CD4-positive, alpha-beta T cell treated with Interleukin-17A for 4 hours (primary cell): ENCODE results near the gene CELSR2.
A peak's percentile ranks its signal among the peaks of the same experiment; 100 is the strongest.

Experiments used
- DNase-seq: peaks from one replicate; pipeline ENCODE4 v3.0.0-alpha.2; 2020; ENCODE audit warnings: mixed read lengths

Gene CELSR2

DNA sequence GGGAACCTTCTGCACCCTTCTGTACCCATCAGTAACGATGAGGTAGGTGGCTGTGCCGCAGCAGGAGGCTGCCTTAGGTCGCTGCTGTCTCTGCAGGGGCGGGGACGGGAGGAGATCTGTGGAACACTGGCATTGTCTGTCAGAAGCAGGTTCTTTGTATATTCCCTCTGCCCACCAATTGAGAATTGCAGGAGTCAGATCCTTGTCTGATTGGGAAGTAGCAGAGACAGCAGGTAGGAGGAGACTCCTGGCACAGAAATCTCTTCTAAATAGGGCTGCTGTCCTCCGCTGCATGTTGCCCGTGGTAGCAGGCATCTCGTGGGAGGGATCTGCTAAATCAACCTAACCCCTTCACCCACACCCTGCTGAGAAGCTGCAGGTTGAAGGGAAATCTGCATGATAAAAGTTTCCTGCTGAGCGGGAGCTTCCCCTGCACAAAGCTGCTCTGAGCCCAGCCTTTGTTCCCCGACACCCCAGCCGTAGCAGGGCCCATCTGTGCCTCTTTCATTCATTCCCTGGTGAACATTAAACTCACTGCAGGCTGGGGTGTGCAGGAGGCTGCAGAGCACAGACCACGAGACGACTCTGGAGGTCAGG lies 19.7 kb upstream of the CELSR2 start:
- DNase-seq = no peak

DNA sequence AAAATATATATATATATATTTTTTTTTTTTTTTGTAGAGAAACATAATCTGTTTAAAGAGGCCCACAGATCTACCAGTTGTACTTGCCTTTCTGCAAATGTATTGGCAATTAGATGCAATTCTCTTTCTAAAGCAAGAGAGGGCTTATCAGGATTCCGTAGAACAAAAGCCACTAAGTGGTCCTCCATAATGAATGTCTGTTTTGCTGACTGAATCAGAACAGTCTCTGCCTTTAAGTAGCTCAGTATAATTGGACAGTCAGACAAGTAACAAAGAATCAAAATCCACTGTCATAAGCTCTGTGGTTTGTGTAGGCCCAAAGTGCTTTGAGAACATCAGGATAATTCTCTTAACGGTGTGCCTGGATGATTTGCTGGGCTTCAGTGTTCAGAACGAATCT lies 18.3 kb upstream of the CELSR2 start:
- no peak for DNase-seq

DNA sequence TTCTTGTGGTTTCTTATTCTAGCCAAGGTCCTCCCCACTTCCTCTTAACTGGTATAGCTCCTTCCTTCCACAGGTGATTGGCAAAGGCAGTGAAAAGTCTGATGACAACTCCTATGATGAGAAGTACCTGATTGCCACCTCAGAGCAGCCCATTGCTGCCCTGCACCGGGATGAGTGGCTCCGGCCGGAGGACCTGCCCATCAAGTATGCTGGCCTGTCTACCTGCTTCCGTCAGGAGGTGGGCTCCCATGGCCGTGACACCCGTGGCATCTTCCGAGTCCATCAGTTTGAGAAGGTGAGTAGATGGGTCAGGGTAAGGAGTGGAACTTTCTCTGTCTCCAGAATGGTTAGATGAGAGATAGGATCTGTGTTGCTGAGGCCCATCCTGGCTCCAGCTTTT lies 14.2 kb upstream of the CELSR2 start:
- no peak for DNase-seq

DNA sequence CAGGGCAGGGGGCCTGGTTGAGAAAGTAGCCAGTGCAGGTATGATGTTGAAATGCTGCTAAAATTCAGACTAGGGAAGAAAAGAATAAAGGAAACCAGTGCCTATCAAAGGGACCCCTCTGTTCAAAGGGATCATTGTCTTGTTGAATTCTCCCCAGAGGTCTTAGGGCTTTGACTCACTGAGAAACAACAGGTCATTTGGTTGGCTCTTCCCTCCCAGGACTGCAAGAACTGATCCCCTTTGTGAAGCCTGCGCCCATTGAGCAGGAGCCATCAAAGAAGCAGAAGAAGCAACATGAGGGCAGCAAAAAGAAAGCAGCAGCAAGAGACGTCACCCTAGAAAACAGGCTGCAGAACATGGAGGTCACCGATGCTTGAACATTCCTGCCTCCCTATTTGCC lies 11.8 kb upstream of the CELSR2 start:
- no peak for DNase-seq

DNA sequence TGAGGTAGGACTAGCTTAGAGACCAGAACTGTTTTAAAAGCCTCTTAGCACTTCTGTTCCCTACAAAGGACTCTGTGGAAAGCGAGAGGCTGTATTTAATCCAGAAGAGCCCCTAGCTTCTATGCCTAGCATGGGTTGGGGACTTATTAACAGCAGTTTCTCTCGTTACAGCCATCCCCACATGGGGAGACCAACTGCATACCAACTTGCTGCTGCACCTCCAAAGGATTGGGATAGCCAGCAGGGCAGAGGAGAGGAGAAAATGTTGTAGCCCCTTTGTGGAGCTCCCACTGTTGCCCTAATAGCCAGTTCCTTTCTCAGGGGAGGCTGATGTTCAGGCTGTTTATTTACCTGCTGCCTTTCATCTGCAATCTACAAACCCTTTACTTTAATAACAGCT lies 11.0 kb upstream of the CELSR2 start:
- no peak for DNase-seq

DNA sequence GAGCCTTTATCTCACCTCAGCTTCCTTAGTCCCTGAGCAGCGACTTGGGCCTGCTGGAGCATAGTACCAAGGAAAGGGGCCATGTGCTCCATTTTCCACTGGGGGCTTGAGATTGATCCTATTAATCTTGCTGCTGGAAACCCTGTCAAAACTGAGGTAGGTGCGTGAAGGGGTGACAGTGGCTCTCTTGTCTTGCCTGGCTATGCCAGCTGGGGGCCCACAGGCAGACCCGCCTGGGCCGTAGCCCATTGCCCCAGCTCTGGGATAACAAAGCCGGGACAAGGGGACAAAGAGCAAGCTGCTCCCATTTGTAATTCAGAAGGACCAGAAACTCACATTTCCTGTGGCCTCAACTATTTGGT lies 10.3 kb upstream of the CELSR2 start:
- no peak for DNase-seq

DNA sequence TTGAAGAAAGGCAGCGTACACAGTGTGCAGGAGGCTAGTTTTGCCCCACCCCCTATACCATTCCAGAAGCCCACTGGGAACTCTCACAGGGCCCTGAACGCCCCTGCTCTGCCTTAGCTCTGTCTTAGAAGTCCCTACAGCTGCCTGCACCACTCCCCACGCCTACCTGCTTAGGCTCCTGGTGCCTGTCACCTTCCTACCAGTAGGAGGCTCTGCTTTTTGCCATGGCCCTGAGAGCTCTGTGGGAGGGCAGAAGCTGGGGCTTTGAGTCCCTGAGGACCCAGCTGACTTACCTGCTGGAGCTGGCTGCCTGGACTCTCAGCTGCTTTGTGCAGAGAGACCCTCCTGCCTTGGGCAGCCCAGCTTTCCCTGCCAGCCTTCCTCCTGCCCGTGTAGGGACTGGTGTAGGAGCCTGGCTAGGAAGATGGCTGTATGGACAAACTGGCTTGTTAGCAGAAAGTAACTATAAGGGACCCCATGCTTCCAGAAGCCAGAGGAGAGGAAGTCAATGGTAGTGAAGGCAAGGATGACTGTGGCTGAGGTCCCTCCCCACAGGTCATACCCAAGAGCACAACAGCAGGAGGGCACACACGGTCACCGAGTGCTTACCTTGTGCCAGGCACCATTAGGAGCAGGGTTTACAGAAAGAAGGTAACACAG lies 9.8 kb upstream of the CELSR2 start:
- peak; percentile 39 for DNase-seq

DNA sequence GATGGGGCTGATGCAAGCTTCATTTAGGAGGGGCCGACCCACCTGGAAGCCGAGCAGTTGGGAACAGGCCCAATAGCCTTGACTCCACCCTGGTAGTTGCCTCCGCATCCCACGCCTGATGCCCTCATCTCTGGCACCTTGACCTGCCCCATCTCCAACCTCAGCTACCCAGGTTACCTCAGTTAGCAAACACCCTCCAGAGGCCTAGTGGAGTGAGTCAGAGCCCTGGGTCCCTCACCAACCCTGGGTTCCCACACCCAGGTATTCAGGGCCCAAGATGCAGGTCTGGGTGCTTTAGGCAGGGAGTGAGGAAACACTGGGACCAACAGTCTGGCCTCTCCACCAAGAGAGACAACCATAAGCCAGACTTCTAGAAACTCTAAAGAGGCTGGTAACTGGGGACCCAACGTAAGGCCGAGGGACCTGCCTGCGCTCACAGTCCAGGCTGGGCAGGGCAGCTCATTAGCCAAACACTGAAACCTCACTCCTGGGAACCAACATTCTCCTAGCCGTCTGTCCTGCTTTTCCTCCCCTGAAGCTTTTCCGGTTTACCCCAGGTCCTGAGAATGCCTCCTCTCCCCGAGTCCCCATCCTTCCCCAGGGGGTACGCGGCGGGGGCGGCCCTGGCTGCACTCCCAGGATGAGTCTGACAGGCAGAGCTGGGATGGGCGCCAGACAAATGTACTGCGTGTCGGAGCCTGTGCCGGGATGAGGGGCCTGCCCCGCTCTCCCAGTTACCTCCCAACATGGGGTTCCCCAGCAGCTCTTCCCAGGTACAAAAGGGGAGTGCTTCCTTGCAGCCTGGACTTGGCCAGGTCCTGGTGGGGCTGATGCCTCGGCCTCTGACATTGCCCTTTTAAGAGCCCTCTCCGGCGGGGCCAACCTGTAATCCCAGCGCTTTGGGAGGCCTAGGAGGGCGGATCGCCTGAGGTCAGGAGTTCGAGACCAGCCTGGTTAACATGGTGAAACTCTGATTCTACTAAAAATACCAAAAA lies 8.9 kb upstream of the CELSR2 start:
- peak; percentile 47 for DNase-seq

DNA sequence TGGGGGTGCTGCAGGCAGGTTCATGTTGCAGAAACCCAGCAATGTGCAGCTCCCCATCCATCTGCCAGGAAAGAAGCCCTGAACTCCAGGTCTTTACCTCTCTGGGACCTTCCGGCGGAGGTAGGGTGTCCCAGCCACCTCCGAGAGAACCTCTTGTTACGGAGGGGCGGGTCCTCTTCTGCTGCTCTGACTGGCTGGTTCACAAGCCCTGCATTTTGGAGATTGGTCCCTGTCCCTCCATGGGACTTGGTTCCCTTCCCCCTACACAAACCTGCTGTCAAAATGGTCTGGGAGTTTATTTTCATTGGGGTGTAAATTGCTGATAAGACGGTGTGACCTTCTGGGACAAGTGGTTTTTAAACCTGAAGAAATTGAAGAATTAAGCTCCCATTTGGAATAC lies 8.0 kb upstream of the CELSR2 start:
- DNase-seq = peak; percentile 18

DNA sequence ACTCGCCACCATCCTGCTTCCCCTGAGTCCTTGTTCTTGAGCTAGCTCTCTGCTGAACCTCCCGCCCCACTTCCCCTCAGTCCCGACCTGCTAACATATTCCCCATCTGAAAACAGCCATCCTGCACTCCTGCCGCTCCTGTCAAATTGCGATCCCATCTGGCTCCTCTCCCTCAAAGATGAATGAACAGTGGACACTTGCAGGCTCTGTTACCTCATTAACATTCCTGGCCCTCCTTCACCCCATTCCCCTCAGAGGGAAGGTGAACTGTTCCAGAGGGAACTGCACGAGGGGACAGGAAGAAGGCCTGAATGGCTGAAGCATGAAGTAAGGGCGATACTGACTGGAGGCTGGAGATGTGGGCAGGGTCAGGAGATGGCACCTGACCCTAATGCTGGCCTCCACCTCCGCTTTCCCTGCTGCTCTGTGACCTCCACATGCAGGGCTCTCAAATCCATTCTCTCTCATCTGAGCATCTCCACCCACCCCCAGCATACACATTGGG lies 7.4 kb upstream of the CELSR2 start:
- DNase-seq = no peak

DNA sequence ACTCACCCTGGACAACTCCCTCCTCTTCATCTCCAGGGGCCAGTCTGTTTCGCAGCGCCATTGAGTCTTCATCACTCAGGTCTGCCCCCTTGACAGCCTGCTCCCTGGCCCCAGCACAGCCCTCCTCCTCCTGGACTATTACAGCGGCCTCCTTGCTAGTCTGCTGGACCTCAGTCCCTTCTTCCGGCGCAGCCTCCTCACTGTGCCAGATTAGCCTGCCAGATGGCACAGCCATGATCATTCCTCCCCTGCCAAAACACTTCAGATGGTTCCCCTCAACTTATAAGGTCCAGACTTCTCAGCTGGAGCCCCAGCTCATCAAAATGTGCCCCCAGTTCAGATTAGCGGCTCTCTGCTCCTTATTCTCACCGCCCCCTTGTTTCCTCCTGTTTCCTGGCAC lies 7.0 kb upstream of the CELSR2 start:
- no peak for DNase-seq

DNA sequence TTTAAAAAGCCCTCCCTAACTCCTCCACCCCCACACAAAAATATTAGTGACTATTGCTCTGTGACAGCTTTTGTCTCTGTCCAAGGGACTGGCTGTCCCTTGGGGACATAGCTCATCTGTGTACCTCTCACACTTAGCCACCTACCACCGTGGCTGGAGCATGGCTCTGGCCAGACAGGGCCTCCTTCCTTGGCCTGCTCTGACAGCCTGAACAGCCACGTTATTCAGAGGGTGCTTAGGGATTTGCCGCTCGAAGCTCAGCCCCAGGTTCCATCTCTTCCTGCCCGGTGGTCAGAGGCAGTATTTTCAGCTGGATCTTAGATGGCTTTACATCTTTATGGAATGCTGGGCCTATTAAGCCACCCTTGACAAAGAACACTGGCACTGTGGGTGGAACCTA lies 6.1 kb upstream of the CELSR2 start:
- no peak for DNase-seq

DNA sequence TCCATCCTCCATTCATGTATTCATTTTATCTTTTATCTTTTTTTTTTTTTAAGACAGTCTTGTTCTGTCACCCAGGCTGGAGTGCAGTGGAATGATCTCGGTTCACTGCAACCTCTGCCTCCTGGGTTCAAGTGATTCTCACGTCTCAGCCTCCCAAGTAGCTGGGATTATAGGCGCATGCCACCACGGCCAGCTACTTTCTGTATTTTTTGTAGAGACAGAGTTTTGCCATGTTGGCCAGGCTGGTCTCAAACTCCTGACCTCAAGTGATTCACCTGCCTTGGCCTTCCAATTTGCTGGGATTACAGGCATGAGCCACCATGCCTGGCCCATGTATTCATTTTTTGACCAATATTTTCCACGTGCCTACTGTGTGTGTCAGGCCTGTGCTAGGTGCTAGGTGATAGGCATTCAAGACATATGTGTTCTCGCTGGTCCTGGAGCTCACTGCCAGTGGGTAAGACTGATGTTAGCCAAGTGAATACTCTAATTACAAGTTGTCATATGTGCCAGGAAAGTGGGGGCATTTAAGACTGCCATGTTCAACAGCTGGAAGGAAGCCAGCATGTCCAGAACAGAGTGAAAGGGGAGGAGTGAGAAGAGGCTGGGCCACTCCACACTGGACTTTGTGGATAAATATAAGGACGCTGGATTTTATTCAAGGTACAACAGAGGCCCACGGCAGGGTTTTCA lies 5.3 kb upstream of the CELSR2 start:
- DNase-seq = no peak

DNA sequence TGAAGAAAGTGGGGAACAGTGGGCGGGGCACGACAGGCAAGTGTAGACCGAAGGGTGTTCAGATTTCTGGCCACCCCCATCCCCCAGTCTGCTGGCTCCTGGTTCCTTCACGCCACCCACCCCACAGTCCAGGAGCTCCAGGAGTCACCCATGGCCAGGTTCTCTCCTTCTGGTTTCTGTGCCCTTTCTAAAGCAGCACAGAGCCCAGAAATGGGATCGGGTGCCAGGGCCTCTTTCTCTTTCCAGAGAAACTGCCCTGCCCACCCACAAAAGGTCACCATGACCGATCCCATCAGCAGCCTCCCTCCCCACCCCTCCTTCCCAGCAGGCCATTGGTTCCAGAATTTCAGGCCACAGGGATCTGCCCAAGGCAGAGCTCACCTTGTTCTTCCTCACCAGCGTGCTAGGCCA lies 3.2 kb upstream of the CELSR2 start:
- DNase-seq = no peak

DNA sequence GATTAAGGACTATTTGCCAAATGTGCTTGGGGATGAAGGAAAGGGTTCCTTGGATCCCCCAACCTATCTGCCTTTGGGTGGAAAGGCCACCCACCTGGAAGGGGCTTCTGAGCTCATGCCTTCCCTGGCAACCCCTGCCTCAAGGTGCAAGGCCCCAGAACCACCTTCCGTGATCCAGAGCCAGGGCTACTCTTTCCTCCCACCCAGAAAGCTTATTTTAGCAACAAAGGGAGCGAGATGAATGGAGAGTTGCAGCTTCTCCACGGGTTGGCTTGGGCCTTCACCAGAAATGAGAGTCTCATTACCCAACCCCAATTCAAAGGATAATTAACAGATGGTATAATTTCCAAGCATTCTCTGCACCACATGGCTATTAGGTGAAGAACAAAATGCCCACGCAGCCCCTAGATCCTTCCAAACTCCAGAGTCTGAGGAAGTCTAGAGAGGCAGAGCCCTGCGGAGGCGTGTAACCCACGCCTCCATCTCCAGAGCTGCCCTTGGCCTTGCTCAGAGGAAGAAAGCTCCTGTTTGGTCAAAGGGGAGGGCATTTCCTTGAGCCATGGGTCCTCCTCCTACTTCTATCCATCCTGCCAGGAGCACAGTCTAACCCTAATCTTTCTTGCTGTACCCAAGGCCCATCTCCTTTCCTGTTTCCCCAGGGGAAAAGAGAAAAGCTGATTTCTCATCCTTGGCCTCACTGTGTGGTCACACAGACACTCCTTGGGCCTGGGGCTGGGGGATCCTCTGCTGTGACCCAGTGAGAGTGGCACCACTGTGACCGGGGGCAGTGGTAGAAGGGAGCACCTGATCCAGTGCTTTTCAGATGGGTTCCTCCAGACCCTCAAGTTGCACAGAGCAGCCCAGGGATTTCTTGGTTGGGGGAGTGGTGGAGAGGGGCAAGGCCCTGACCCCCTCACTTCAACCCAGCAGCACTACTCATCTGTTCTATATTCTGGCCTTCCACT lies 1.7 kb upstream of the CELSR2 start:
- DNase-seq = no peak

DNA sequence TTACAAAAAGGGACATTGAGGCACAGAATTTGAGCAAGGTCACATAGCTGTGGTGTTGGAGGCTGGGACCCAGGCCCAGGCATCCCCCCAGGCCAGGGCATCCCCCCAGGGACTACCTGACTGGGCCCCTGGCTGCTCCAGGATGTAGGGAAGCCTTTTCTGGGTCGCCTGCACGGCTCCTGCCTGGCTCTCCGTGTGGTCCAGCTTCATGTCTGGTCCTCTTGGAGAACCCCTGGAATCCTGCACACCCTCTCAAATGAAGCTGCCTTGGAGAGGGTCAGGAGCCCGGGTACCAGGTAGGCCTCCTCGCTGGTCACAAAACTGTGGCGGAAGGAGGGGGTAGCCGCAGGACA lies 919 bp upstream of the CELSR2 start:
- DNase-seq = no peak

DNA sequence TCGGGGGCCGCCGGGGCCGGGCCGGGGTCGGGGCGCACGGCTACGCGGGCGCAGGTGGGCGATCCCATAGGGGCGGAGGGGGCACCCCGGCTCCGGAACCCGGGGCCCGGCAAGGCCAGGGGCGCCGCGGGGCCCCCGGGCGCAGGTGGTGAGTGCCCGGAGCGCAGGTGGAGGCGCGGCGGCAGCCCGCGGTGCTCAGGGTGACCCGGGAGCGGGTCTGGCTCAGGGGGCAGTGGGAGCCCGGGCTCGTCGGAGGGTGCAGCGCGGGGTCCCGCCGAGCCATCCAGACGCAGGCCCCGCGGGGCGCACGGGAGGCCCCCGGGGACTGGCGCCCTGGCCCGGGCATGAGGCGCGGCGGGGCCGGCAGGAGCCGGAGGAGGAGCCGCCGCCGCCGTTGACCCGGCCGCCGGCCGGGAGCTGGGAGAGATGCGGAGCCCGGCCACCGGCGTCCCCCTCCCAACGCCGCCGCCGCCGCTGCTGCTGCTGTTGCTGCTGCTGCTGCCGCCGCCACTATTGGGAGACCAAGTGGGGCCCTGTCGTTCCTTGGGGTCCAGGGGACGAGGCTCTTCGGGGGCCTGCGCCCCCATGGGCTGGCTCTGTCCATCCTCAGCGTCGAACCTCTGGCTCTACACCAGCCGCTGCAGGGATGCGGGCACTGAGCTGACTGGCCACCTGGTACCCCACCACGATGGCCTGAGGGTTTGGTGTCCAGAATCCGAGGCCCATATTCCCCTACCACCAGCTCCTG lies 489 bp downstream of the CELSR2 start:
- no peak for DNase-seq

DNA sequence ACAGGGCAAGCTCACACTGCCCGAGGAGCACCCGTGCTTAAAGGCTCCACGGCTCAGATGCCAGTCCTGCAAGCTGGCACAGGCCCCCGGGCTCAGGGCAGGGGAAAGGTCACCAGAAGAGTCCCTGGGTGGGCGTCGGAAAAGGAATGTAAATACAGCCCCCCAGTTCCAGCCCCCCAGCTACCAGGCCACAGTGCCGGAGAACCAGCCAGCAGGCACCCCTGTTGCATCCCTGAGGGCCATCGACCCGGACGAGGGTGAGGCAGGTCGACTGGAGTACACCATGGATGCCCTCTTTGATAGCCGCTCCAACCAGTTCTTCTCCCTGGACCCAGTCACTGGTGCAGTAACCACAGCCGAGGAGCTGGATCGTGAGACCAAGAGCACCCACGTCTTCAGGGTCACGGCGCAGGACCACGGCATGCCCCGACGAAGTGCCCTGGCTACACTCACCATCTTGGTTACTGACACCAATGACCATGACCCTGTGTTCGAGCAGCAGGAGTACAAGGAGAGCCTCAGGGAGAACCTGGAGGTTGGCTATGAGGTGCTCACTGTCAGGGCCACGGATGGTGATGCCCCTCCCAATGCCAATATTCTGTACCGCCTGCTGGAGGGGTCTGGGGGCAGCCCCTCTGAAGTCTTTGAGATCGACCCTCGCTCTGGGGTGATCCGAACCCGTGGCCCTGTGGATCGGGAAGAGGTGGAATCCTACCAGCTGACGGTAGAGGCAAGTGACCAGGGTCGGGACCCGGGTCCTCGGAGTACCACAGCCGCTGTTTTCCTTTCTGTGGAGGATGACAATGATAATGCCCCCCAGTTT lies 1.3 kb downstream of the CELSR2 start:
- DNase-seq = no peak

DNA sequence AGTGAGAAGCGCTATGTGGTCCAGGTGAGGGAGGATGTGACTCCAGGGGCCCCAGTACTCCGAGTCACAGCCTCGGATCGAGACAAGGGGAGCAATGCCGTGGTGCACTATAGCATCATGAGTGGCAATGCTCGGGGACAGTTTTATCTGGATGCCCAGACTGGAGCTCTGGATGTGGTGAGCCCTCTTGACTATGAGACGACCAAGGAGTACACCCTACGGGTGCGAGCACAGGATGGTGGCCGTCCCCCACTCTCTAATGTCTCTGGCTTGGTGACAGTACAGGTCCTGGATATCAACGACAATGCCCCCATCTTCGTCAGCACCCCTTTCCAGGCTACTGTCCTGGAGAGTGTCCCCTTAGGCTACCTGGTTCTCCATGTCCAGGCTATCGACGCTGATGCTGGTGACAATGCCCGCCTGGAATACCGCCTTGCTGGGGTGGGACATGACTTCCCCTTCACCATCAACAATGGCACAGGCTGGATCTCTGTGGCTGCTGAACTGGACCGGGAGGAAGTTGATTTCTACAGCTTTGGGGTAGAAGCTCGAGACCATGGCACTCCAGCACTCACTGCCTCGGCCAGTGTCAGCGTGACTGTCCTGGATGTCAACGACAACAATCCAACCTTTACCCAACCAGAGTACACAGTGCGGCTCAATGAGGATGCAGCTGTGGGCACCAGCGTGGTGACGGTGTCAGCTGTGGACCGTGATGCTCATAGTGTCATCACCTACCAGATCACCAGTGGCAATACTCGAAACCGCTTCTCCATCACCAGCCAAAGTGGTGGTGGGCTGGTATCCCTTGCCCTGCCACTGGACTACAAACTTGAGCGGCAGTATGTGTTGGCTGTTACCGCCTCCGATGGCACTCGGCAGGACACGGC lies 2.2 kb downstream of the CELSR2 start:
- DNase-seq = no peak
